OCI-LY7 (cell line): Measurements from ENCODE around the gene UNC80. TPM values are rescaled to one million over a fixed set of nuclear protein-coding genes. Genes with fewer than 3 reads are reported as not detected.

Experiments
- BruUV-seq: library from RNA; stranded (reverse); fragments of 400-500 nt; replicated peaks from 2 replicates; lab custom pipeline; 2021; lab: Mats Ljungman, UMichigan
- CTCF ChIA-PET: fragments of 300-600 bp; sonication (Branson Sonifier 250); formaldehyde crosslinking; loops from one replicate; lab custom pipeline; 2022; ENCODE audit warnings: antibody characterized with exemption; ENCODE audit not compliant: unreplicated experiment; lab: Charles Lee
- POLR2A ChIA-PET: fragments of 300-600 bp; sonication (Branson Sonifier 250); formaldehyde crosslinking; loops from one replicate; lab custom pipeline; 2022; ENCODE audit warnings: antibody characterized with exemption; lab: Charles Lee
- DNase-seq: peaks from one replicate; pipeline ENCODE4 v3.0.0-alpha.2; 2015; ENCODE audit warnings: low spot score
- H2AFZ ChIP-seq: fragments of 200-600 bp; sonication (generic), shearing (Covaris generic); 2 replicates; pipeline ENCODE4 v1.6.1; 2014; ENCODE audit warnings: mild to moderate bottlenecking, antibody characterized with exemption, low read length, moderate library complexity
- H3K27ac ChIP-seq: fragments of 200-600 bp; sonication (generic); 2 replicates; pipeline ENCODE4 v1.5.1; 2014; ENCODE audit warnings: mixed run types, low read depth, mild to moderate bottlenecking, moderate library complexity, low read length, inconsistent platforms; ENCODE audit not compliant: poor library complexity, severe bottlenecking
- H3K36me3 ChIP-seq: fragments of 200-600 bp; sonication (generic); 2 replicates; pipeline ENCODE4 v1.6.1; 2014; ENCODE audit warnings: mild to moderate bottlenecking, antibody characterized with exemption, low read length, moderate library complexity, mixed read lengths; ENCODE audit not compliant: insufficient read depth
- H3K4me1 ChIP-seq: fragments of 200-600 bp; sonication (generic); 2 replicates; pipeline ENCODE4 v1.5.1; 2014; ENCODE audit warnings: mild to moderate bottlenecking, low read length; ENCODE audit not compliant: insufficient read depth, poor library complexity, severe bottlenecking
- H3K4me2 ChIP-seq: fragments of 200-600 bp; sonication (generic); 2 replicates; pipeline ENCODE4 v1.6.1; 2014; ENCODE audit warnings: mild to moderate bottlenecking, low read length
- H3K4me3 ChIP-seq: fragments of 200-600 bp; sonication (generic); 2 replicates; pipeline ENCODE4 v1.5.1; 2014; ENCODE audit warnings: mild to moderate bottlenecking, low read depth, low read length; ENCODE audit not compliant: poor library complexity, severe bottlenecking
- H3K79me2 ChIP-seq: fragments of 200-600 bp; sonication (generic); 2 replicates; pipeline ENCODE4 v1.6.1; 2016; ENCODE audit warnings: low read depth, mild to moderate bottlenecking, low read length, moderate library complexity, mixed read lengths; ENCODE audit not compliant: insufficient read depth
- H3K9me2 ChIP-seq: fragments of 200-600 bp; sonication (generic); 2 replicates; pipeline ENCODE4 v1.6.1; 2016; ENCODE audit warnings: mild to moderate bottlenecking, low read length, mixed read lengths; ENCODE audit not compliant: insufficient read depth
- H3K9me3 ChIP-seq: fragments of 200-600 bp; sonication (generic); 2 replicates; pipeline ENCODE4 v1.6.1; 2014; ENCODE audit warnings: mild to moderate bottlenecking, mixed run types, low read length, mixed read lengths
- H4K20me1 ChIP-seq: fragments of 200-600 bp; sonication (generic); 2 replicates; pipeline ENCODE4 v1.6.1; 2014; ENCODE audit warnings: mild to moderate bottlenecking, antibody characterized with exemption, low read length, moderate library complexity, mixed read lengths; ENCODE audit not compliant: insufficient read depth
- CTCF ChIP-seq: fragments of 200-600 bp; sonication (generic); conservative IDR thresholded peaks from 2 replicates; pipeline ENCODE4 v1.5.1; 2014; ENCODE audit warnings: mild to moderate bottlenecking, antibody characterized with exemption, low read length, moderate library complexity, mixed read lengths
- EZH2phosphoT487 ChIP-seq: fragments of 200-600 bp; sonication (generic); IDR thresholded peaks from 2 replicates; pipeline ENCODE4 v1.6.1; 2018; ENCODE audit warnings: low read depth, borderline replicate concordance, mild to moderate bottlenecking, mixed run types, antibody characterized with exemption, low read length, moderate library complexity, mixed read lengths
- intact Hi-C: fragments of 100-400 bp; cut with micrococcal nuclease; formaldehyde crosslinking; loops from one replicate; pipeline ENCODE4 v1.10.0; 2022; ENCODE audit not compliant: unreplicated experiment
- total RNA-seq, 2 experiments: library from RNA; depleted of rRNA in 1 of 2; stranded (reverse); fragments of >200 nt in 1 of 2; shearing (Covaris generic) in 1 of 2; gene quantifications; 2 replicates each; pipeline ENCODE4 v1.2.3, GENCODE V29; 2014 to 2022

UNC80 gene
- total RNA-seq, 2 experiments from 2014 or later, result not detected

DNA sequence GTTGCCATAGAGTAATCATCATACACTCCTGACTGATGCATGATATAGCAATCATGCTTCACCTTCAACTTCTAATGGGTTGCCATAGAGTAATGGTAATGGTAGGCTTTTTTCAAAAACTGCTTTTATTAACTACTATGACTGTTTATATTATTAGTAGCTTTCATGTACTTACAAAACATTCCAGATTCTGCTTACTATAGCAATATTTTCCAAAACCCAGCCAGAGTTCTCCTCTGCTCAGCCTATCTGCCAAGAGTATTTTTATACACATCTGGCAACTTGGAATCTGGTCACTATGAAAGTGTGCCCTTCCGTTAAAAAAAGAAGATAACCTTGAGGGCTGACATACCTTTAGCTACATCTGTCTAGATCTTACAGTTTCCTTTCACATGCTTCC, 5.0 kb upstream of the UNC80 start:
- no peak for TF ChIP-seq EZH2phosphoT487
- no peak for TF ChIP-seq CTCF
- no peaks in the 10 kb centered on the region for H4K20me1 ChIP-seq
- H3K9me3 ChIP-seq, result no peaks in the 10 kb centered on the region
- CTCF ChIA-PET, result no interaction called here
- POLR2A ChIA-PET, result interaction anchor here (0.9 kb wide), 1 partner anchor 484 kb away, joined by 3 read pairs; no protein-coding TSS in a partner anchor
- no peak overlapping the region for H3K27ac ChIP-seq
- H3K9me2 ChIP-seq, result no peaks in the 10 kb centered on the region
- H3K36me3 ChIP-seq, result no peaks in the 10 kb centered on the region
- H3K79me2 ChIP-seq, result no peaks in the 10 kb centered on the region
- DNase-seq, result no peak
- BruUV-seq, result no TSS peak
- no peak overlapping the region for H3K4me3 ChIP-seq
- intact Hi-C loops, result no loop called here
- H3K4me2 ChIP-seq, result no peak overlapping the region
- no peaks in the 10 kb centered on the region for H3K4me1 ChIP-seq
- no peak overlapping the region for H2AFZ ChIP-seq

DNA sequence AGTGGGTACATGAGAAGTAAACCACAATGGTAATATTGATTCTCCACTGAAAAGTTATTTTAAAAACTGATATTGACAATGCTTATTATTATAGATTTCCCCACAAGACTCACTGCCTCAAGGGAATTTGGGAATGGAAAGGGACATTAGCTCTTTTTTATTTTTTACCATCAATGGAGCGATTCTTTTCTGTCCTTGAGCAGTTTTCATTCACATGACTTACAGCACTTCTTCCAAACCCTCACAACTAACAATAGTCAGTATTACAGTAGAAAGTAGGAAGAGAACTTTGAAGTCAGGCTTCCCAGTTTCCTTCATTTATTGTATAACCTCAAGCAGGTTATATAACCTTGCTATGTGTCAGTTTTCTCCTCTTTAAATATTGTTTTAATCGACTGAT, 4.3 kb upstream of the UNC80 start:
- H3K9me3 ChIP-seq, result no peaks in the 10 kb centered on the region
- no peaks in the 10 kb centered on the region for H3K79me2 ChIP-seq
- H4K20me1 ChIP-seq, result no peaks in the 10 kb centered on the region
- no peak overlapping the region for H3K4me2 ChIP-seq
- ChIA-PET POLR2A (no interaction called here), CTCF (no interaction called here)
- no peak overlapping the region for H2AFZ ChIP-seq
- no peak overlapping the region for H3K27ac ChIP-seq
- H3K4me1 ChIP-seq, result no peaks in the 10 kb centered on the region
- DNase-seq, result no peak
- TF ChIP-seq EZH2phosphoT487 (no peak), CTCF (no peak)
- intact Hi-C loops, result no loop called here
- H3K4me3 ChIP-seq, result no peak overlapping the region
- no peaks in the 10 kb centered on the region for H3K9me2 ChIP-seq
- H3K36me3 ChIP-seq, result no peaks in the 10 kb centered on the region
- no TSS peak for BruUV-seq

- BruUV-seq, result no TSS peak
- Histone ChIP-seq H3K4me3 (no peak overlapping the region), H4K20me1 (no peaks in the 10 kb centered on the region), H3K9me3 (no peaks in the 10 kb centered on the region), H3K4me1 (no peaks in the 10 kb centered on the region), H2AFZ (no peak overlapping the region), H3K79me2 (no peaks in the 10 kb centered on the region), H3K4me2 (no peak overlapping the region), H3K9me2 (no peaks in the 10 kb centered on the region), H3K36me3 (no peaks in the 10 kb centered on the region), H3K27ac (no peak overlapping the region)
- DNase-seq, result no peak
- intact Hi-C loops, result no loop called here
- CTCF ChIA-PET, result no interaction called here
- POLR2A ChIA-PET, result interaction anchor here (0.5 to 1.1 kb wide), 2 partner anchors 17 to 420 kb away, joined by 3 read pairs; no protein-coding TSS in a partner anchor
- TF ChIP-seq CTCF (no peak), EZH2phosphoT487 (no peak)
Measured at GRCh38 chr2:209768557-209768956, 3.1 kb upstream of the UNC80 start.
